ENCODE data around the gene HEXD. TPM values are rescaled to one million over a fixed set of nuclear protein-coding genes. Genes with fewer than 3 reads are reported as not detected.

Gene HEXD
- total and polyA plus RNA-seq, 10 of the 15 experiments (the other 5 are each of a cell fraction or from before 2014, with no cell fraction given): 1.6 to 24.2 (median 7.0) TPM

- TF ChIP-seq ATF3 (IDR thresholded peaks at IDR 0.05; ENCODE audit: borderline replicate concordance, extremely low read depth, low read depth, low read length): peak; percentile 91; the same call in 1 of the 2 replicates
- no peak for TF ChIP-seq HCFC1 (IDR thresholded peaks at IDR 0.05; ENCODE audit: low read length)
- no peak for TF ChIP-seq ZNF207 (IDR thresholded peaks at IDR 0.05; ENCODE audit: borderline replicate concordance)
- no peak for TF ChIP-seq CHD1 (IDR thresholded peaks at IDR 0.05; ENCODE audit: low read depth, low read length)
- no peak for TF ChIP-seq IRF4 (IDR thresholded peaks at IDR 0.05; ENCODE audit: low read depth, low read length)
- no peak for TF ChIP-seq BACH1 (IDR thresholded peaks at IDR 0.05; ENCODE audit: borderline replicate concordance)
- no peak for TF ChIP-seq LARP7 (IDR thresholded peaks at IDR 0.05)
These were observed 39.7 kb downstream of the HEXD start (continued) for GRCh38 chr17:82457929-82458178.

- no TSS peak for BruUV-seq (replicated peaks)
- intact Hi-C loops (cut with micrococcal nuclease; ENCODE audit: unreplicated experiment) (loop anchor here (1.0 kb wide), 2 partner anchors 9 to 36 kb away; no protein-coding TSS in a partner anchor), in situ Hi-C loops (cut with MboI) (no loop called here)
- no peaks in the 10 kb centered on the region for H3K9me3 ChIP-seq (replicated peaks; ENCODE audit: control insufficient read depth, insufficient read depth, low read length)
- H4K20me1 ChIP-seq (ENCODE audit: control insufficient read depth, insufficient read depth): no peaks in the 10 kb centered on the region
- peak within 1 kb of the TSS; percentile 99 for H3K27ac ChIP-seq (ENCODE audit: control insufficient read depth, insufficient read depth)
- DNase-seq (ENCODE audit: low read depth, low spot score) (peak; percentile 87), ATAC-seq (peak; percentile 99), FAIRE-seq (no peak)
- H3K4me3 ChIP-seq: peak within 1 kb of the TSS; percentile 92
- H3K27me3 ChIP-seq (replicated peaks in 1 of 2; ENCODE audit: control insufficient read depth in 2 of 2, insufficient read depth in 2 of 2, low read length in 1 of 2): no peaks in the 10 kb centered on the region
- peaks cover 6% of the 10 kb centered on the region for H3K4me1 ChIP-seq (ENCODE audit: control insufficient read depth, insufficient read depth, low read length)
- ChIA-PET SMC1A (ENCODE audit: uncharacterized antibody, unreplicated experiment) (interaction anchor here (0.7 to 1.8 kb wide), 3 partner anchors 9 to 39 kb away, joined by 3 to 7 read pairs (median 6); no protein-coding TSS in a partner anchor), CTCF (interaction anchor here (1.2 to 2.0 kb wide), 2 partner anchors 93 kb away, joined by 3 to 6 read pairs; no protein-coding TSS in a partner anchor), POLR2A (interaction anchor here (0.5 to 1.8 kb wide), 4 partner anchors 9 to 597 kb away, joined by 4 to 16 read pairs (median 8); no protein-coding TSS in a partner anchor), RAD21 (ENCODE audit: unreplicated experiment) (interaction anchor here (1.0 to 1.4 kb wide), 2 partner anchors 92 to 250 kb away, joined by 3 read pairs; no protein-coding TSS in a partner anchor)
- H3K79me2 ChIP-seq (ENCODE audit: control insufficient read depth, insufficient read depth, low read length): peaks cover 10% of the 10 kb centered on the region
- 2% methylated on average over 71 of the region's 85 CpGs for WGBS (ENCODE audit: insufficient coverage, insufficient replicate concordance, low lambda C conversion rate, missing lambda C conversion rate)
- peaks cover 6 to 20% of the 10 kb centered on the region in 2 experiments for H3K36me3 ChIP-seq (ENCODE audit: control insufficient read depth in 2 of 2, insufficient read depth in 2 of 2, low read length in 1 of 2)
- peak within 1 kb of the TSS; percentile 92 for H3K9ac ChIP-seq (ENCODE audit: control insufficient read depth, insufficient read depth, low read length)
- peak within 1 kb of the TSS; percentile 72 for H2AFZ ChIP-seq (ENCODE audit: control insufficient read depth, low read depth, low read length)
- peak within 1 kb of the TSS; percentile 83 for H3K4me2 ChIP-seq (ENCODE audit: control insufficient read depth, insufficient read depth)
- no peak for TF ChIP-seq REST (IDR thresholded peaks at IDR 0.05; ENCODE audit: low read depth, low read length)
- no peak for TF ChIP-seq ZSCAN29 (IDR thresholded peaks at IDR 0.05)
- no peak for TF ChIP-seq WRNIP1 (IDR thresholded peaks at IDR 0.05; ENCODE audit: borderline replicate concordance, low read depth, low read length)
- peak; percentile 77 for TF ChIP-seq FOS (IDR thresholded peaks at IDR 0.05; ENCODE audit: borderline replicate concordance, extremely low read depth, insufficient read length)
- no peak for TF ChIP-seq SREBF2 (IDR thresholded peaks at IDR 0.05; ENCODE audit: low read length)
- no peak for TF ChIP-seq RAD51 (IDR thresholded peaks at IDR 0.05)
- TF ChIP-seq SP1 (IDR thresholded peaks at IDR 0.05; ENCODE audit: low read depth, low read length): peak; percentile 97
- TF ChIP-seq KAT2A (conservative IDR thresholded peaks at IDR 0.05; ENCODE audit: control insufficient read depth, low read depth, low read length): no peak
- no peak for TF ChIP-seq BMI1 (IDR thresholded peaks at IDR 0.05; ENCODE audit: borderline replicate concordance)
- TF ChIP-seq RCOR1 (conservative IDR thresholded peaks at IDR 0.05; ENCODE audit: low read depth, low read length): no peak
- TF ChIP-seq SKIL (IDR thresholded peaks at IDR 0.05; ENCODE audit: low read depth, poor library complexity, severe bottlenecking): no peak
These were observed 40.2 kb downstream of the HEXD start, which contains the start of gene NARF for GRCh38 chr17:82458179-82458884. TSS of gene NARF (plus strand) at chr17:82458741. CDS start at chr17:82458804, 63 bp downstream.

Data from GM12878 (cell line).